GM19328 (cell line): ENCODE data around the gene ERC2.
"Not testable (repeated sequence)": the region's sequence is repeated elsewhere in the genome, so short reads cannot be mapped to it uniquely, and the experiment has no call there.

Experiments used
- ATAC-seq: cut with Tn5 transposase; IDR thresholded peaks from one replicate; pipeline ENCODE4 v1.9.1; 2021; ENCODE audit warnings: mild to moderate bottlenecking, moderate library complexity; ENCODE audit not compliant: unreplicated experiment

Gene ERC2

DNA sequence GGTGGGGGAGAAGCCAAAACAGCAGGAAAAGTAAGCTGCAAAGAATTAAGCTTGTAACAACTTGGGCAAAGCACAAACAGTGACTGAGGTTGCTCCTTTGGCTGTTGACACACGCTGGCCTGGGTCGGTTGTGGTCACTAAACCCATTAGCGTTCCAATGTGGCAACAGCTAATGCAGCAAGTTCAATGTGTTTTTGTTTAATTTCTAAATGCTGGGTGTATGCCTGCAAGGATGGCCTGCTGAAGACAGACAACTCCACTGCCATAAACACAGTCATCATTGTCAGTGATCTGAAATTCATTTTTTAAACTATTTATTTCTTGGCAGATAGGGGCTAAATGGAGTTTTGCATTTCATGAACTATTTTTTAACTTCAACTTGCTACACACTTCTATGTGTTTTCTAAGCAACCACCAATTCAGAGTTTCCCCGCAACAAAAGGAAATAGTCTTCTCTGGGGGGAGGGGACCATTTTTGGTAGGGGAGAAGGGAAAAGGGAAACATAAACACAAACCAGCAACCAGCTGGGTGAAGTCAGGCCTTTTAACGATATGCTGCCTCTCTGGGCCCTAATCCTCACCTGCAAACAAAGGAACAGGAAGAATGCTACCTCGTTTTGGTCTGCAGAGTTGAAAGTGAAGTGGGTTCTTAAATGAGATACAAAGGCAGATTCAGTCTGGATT, 946.4 kb downstream of the ERC2 start:
- ATAC-seq = no peak

DNA sequence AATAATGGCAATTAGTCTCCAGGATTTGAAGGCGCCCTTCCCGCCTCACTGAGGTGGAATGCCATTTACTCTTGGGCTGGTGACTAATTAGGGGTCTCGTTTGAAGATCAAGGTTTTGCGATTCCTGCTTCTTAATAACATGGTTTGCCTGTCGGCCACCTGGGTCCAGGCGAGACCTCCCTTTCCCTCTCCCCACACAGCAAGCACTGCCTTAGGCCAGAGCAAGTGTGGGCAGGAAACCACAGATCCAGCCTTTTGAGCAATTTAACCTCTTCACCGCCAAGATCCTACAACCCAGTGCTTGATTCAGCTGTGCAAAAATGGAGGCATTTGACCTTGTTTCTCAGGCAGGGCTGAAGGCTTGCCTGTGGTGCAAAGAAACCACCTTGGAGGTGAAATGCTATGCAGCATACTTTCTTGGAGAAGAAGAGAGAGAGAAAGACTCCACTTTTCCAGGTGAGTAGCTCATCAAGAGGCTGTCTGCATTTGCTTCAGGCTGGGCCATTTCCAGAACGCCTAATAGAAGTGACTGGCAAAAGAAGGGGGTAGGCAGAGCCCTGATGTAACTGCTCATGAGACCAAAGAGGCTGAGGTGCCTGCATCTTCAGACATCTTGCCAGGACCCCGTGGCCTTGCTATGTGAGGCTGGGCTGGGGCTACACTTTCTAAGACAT, 947.1 kb downstream of the ERC2 start:
- no peak for ATAC-seq

DNA sequence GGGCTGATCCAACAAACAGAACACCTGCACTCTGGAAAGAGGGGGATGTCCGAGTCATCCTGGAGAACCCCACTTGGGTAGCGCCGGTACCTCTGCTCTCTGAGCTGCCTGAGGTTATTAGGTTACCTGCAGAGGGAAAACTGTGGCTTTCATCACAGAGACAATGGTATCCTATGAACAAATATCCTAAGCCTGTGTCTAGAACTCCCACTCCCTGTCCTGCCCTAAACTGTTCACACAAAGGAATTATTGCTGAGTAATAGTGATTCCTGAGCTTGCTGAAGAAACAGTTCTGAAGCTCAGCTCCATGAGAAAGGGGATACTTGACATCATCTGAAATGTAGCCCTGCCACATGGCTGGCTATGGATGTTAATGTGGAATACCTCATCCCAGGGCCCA, 949.2 kb downstream of the ERC2 start:
- no peak for ATAC-seq

DNA sequence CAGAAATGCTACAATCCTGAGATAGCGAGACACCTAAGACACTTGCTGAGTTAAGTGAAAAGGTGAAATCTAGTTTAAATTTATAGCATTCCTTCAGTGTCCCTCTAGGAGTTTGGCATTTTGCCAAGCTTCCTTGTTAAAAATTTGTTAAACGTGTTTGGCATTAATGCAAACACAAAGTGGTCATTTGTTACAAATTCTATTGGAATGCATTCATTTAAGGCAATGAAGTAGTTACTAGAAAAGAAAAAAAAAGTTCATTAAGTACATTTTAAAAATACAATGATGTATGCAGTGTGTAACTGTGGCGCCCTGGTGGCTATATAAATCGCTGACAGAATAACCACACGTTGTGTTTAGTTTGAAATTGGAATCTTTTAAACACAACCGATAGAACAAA, 949.8 kb downstream of the ERC2 start:
- ATAC-seq = no peak

DNA sequence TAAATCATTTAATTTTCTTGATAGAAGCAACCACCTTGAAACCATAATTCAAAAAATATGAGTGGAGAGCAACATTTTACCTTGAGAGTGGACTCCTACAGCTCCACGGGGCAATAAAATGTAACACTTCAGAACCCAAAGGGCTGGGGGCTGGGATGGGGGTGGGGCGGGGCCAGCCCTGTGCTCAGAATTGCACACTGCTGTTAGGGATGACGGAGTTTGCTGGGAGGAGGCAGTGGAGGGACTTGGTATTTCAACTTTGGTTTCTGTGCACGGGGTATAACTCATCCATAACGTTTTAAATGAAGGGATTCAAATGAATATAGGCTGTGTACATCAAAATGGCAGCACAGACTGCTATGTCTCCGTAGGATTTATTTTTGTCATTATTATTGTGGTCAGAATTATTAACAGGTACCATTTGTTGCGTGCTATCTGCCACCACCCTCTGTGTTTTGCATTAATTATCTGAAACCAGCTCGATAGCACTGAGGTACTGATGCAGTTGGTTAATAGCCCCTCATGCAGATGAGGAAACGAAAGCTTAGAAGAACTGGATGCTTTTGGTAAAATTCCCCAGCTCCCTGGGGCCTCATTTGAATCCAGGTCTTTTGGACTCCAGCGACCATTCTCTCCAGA, 951.8 kb downstream of the ERC2 start:
- ATAC-seq = no peak

DNA sequence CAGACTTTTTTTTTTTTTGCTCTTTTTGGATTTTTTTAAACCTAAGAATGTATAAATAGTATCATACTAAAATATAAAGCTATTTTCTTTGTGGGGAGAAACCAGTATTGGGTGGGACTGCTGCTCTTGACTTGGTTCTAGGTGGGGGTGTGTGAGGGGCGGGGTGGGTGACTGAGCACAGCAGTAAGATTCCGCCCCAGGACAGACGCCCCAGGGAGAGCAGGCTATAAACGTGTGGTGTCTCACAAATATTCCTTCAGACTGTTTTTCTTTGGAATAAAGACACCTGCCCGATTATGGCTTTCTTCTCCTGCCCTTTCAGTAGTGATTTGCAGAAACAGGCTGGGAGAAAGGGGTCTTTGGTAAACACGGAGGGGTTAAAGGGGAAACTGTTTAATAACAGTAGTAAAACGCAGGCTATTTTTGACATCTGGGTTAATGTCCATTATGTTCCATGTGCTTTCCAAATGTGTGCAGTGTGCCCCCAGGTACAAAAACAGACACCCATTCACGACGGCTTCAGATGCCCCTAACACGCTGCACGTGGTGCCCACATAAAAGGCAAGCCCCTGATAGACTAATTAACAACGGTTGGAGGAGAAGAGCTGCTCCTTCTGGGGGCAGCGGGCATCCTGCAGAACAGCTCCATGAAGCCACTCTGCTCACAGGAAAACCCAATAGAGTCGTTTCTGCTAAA, 952.6 kb downstream of the ERC2 start:
- no peak for ATAC-seq

DNA sequence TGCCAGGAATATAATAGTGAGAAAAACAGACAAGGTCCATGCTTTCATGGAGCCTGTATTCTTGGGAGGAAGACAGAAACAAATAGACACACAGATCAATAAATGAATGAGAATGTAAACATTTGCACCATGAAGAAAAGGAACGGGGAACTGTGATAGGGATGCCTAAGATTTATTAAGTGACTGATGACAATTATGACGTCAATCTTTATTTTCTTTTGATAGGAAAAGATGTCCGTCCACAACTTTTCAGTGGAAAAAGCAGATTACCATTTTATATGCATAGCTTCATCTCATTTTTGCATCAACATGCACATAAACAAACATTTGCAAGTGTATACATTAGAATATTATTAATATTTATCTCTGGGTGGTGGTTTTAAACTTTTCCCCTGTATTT, 953.3 kb downstream of the ERC2 start:
- ATAC-seq = no peak

DNA sequence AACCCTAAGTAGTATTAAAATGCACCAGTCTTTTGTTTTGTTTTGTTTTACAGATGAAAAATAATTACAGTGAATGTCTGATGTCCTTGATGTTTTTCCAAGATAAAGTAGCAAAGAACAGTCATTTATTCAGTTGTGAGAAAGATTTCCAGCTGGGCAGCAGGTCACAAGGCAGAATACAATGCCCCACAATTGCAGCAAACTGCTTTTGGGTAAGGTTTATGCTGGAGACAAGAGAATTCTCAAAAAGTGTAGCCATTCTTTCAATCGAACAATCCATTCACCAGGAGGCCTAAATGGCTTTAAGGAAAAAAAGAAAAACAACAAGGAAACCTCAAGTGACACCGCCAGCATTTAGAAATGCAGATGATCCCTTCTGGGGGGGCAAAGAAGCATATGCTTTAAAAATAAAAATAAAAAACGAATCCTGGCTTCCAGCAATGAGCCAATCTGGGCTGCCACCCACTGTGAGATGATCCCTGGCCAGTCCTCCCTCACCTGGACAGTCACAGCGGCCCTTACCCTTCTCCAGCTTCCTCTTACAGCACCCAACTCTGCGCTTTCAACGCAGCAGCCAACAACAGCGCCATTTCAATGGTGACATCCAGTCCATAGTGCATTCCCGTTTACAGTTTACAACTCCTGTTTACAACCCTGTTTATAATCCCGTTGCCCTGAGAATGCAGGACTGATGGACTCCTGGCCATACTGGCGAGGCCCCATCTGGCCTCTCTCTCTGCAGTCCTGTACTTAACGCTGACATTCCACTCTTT, 955.5 kb downstream of the ERC2 start:
- ATAC-seq = no peak

DNA sequence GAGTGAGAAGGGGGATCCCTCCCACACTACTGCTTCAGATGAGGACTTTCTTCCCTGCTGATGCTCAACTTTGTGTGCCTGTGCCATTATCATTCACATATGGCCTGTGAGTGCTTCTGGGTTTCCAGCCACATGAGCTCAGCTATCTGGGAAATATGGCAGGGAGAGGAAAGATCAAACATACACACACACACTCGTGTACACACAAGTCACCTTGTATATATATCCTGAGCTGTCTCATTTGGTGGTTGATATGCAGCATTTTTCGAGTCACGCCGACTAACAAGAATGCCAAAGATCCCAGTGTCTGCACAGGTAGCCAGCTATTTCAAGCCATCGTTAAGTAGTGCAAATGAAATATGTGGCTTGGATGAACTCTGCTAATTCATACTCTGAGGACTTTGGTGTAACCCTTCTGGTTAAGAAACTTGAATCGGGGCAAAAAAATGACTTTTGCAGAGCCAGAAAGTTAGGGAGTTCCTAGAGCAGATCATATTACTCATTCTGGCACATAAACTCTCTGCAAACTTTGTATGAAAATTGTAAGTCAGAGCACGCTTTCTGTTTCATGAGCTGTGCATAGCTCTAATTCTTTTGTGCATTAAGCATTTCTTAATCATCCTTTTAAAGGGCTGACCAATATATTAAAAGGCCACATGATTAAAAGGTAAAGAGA, 956.2 kb downstream of the ERC2 start:
- no peak for ATAC-seq

DNA sequence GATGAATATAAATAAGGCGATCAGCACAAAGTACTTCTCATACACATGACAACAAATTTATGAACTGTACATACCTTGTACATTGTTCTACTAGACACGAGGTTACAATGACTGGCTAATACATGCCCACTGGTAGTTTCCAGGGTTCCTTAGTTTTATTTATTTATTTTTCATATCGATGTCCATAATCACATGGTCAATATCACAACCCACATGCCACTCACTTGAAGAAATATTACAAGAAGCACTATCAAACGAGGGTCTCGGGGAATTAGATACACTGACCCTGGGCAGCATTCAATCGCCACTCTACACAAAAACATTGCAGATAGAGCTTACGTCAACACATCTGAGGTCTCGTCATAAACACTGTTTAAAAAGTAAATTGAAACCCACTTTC, 959.9 kb downstream of the ERC2 start:
- ATAC-seq = no peak

DNA sequence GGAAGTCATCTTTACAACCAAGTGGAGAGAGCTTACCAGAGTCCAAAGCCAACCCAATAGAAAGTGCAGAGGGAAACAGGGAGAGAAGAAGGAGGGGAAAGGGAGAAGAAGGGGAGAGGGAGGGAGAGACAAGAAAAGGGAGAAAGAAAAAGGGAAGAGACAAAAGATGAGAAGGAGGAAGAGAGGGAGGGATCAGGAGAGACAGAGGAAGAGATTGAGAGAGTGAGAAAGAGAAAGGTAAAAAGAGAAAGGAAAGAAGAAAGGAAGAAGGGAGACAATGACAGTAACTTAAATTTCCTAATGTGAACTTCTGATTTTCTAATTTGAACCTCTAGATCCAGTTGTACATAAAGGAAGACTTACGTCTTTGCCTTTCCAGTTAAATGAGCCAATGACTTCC, 960.5 kb downstream of the ERC2 start:
- ATAC-seq = no peak

DNA sequence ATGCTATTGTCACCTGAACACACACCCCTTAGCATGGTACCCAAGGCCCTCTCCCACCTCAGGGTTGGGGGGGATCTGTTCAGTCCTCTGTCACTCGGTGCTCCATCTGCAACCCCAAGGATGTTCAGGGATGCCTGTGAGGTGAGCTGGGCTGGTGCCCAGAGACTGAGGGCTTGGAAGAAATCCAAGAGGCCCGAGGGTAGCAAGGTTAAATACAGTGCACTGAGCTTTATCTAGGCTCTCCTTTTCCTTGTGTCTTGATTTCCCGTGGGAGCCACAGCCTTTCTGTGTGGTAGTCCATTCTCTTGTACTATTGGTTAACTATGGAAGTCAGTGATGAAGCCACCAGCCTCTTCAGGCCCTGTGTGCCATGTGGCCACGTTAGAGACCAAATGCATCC, 962.5 kb downstream of the ERC2 start:
- no peak for ATAC-seq

DNA sequence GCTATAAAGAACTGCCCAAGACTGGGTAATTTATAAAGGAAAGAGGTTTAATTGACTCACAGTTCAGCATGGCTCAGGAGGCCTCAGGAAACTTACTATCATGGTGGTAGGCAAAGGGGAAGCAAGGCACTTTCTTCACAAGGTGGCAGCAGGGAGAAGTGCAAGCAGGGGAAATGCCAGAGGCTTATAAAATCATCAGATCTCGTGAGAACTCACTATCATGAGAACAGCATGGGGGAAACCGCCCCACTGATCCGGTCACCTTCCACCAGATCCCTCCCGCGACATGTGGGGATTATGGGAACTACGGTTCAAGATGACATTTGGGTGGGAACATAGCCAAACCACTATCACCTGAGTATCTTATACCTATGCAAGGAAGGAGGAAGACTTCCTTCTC, 963.2 kb downstream of the ERC2 start:
- ATAC-seq = not testable (repeated sequence)

DNA sequence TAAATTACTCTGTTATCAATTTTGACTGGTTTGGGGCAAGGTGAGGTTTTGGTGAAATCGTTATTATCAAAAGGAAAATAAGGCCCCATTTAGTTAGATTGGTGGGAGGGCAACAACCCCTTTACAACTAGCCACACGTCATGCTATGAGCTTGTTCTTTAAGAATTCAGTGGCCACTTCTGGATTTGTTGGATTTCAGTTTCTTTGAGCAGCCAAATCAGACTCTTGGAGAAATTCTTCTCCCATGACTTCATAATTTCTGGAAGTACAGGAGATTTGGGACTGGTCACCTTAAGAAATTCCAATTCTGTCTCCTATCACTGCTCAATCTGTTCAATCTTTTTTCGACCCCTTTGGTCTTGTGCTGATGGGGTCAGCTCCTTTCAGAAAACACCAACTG, 966.4 kb downstream of the ERC2 start:
- ATAC-seq = no peak

DNA sequence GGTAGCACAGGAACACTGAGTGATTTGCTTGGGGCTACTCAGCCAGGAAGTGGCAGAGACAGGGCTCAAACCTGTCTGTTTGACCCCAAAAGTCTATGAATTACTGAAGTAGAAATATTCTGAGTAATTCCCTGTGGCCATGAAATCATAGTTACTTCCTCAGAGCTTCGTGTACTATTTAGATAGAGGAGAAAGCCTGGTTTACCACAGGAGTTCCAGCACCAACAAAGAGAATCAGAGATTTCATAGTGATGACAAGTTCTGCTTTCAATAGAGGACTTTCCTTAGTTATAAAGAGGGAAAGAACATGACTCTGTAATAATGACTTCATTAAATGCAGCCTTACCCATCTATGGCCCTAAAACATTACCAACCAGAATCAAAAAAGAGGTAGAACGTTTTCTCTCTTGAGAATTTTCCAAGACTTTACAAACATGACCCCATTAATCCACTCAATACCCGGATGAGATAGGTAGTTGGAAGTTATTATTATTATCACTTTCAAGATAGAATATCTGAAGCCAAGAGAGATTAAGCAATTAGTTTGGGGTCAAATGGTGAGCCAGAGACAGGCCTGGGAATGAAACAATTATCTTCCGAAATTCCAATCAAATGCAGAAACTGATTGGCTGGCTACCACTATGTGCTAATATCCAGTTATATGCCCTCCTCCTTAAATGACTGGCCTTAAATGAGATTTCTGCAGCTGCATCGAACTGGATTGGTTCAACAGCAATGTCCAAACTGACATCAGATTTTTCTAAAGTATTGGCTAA, 967.5 kb downstream of the ERC2 start:
- no peak for ATAC-seq

DNA sequence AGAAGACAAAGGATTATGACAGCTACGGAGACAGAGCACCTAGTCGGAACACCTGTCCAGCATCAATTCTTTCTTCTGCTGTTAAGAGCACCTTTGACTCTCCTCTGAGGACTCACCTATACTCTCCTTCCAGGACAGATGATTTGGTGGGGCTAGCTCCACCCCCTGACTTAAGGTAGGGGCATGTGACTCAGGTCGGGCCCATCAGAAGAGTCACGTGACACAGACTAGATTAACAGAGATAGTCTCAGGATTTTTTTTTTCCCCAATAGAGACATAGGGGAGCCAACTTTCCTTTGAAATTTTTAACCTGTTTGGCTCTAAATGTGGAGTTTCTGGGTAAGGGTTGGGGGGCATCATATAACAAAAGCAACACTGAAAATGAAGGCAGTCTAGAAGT, 969.7 kb downstream of the ERC2 start:
- ATAC-seq = no peak

DNA sequence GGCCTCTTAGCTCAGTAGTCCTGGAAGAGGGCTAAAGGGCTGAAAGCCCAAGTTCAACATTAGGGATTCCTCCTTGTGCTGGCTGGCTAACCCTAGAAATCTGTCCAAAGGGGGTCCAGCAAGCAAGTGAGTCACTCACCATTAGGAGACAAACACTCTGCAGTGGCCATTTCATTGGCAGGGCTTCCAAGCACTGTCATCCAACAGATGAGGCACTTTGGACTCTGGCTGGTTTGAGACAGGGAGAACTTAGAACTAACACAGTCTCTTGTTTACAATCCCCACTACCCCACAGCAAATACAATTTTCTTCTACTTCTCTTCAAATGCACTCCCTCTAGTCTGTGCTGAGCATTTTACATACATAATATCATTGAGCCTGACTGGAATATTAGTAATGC, 971.0 kb downstream of the ERC2 start:
- no peak for ATAC-seq

DNA sequence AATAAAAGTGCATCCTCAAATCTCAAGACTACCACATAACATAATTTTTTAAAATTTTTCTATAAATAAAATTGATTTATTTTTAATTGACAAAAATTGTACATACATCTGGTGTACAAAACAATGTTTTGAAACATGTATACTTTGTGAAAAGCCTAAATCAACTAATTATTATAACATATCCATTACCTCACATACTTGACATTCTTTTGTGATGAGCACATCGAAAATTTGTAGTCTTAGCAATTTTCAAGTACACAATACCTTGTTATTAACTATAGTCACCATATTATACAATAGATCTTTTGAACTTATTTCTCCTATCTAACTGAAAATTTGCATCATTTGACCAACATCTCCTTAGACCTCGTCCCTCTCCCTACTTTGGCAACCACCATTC, 973.3 kb downstream of the ERC2 start:
- no peak for ATAC-seq

DNA sequence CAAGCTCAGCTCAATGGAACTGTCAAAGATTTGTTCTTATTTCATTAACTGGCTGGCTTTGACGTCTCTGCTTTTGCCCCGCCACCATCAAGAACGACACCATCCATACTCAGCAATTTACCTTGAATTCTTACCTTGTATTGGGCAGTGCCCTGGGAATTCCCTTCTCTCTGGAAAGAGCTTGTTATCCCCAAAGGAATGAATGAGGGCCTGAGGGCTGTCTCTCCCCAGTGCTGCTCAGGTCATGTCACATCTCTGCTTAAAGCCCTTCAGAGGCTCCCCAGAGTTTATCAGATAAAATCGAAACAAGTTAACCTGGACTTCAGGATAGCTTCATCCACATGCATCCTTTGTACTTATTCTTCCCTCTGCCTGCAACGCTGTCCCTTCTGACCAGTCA, 975.3 kb downstream of the ERC2 start:
- ATAC-seq = no peak

DNA sequence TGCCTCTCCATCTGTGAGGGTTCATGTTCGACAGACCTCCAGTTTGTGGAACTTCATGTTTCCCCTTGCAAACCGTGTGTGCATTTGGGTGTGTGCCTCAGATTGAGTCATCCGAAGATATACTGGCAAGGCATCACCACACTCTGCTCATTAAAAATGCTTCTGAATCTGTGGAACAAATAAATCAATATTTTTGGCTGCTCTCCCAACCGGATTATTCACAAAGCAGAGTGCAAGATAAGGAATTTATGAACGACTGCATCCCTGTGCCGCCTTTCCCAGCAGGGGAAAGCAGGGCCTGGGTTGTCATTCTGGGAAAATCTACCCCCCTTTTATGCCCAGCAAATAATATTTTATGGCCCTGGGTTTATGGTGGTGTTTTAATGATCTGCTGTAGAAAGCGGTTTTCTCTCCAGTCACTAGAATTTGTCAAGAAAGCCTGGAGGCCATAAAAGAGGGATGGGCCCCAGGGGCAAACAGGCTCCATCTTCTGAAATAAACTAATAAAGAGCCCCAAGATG, 976.9 kb downstream of the ERC2 start:
- no peak for ATAC-seq
